Retinal pigment epithelial cell (primary cell): ENCODE results near the gene CNPY1.
"Not testable (repeated sequence)": the region's sequence is repeated elsewhere in the genome, so short reads cannot be mapped to it uniquely, and the experiment has no call there.

Experiments used
- DNase-seq: peaks from one replicate; pipeline ENCODE4 v3.0.0-alpha.2; 2010; ENCODE audit warnings: low read depth
- H3K4me3 ChIP-seq: 2 replicates; pipeline ENCODE4 v1.5.1; 2011; ENCODE audit warnings: mild to moderate bottlenecking, low read length, control low read depth, moderate library complexity
- CTCF ChIP-seq: conservative IDR thresholded peaks from 2 replicates; pipeline ENCODE4 v1.5.1; 2011; ENCODE audit warnings: low read depth, low read length, control low read depth, inconsistent platforms

Gene CNPY1

GRCh38 chr7:155526225-155526624 is 20.1 kb downstream of the CNPY1 start:
- no peak for DNase-seq
- H3K4me3 ChIP-seq = no peak overlapping the region
- no peak for TF ChIP-seq CTCF

- no peak overlapping the region for H3K4me3 ChIP-seq
- no peak for TF ChIP-seq CTCF
- no peak for DNase-seq
These were observed 22.3 kb downstream of the CNPY1 start for GRCh38 chr7:155524018-155524556.

DNA sequence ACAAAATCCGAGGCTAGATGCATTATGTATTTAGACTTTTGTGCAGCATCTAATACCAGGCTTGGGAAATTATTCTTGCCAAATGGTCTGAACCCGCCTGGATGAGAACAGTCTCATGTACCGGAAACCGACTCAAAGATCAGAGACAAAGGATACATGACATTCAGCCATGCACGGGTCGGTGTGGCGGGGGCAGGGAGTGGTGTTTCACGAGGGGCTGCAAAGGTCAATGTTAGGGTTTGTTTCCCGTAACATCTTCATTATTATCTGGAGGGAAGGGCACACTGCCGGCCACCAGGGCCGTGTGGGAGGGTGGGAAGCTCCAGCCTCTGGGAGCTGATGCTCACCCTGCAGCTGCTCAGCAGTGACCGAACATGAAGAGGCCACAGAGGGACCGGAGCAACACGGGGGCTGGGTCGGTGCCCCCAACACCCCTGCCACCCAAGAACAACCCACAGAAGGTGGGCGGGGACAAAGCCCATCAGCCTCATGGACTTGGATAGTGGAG is 23.1 kb downstream of the CNPY1 start:
- TF ChIP-seq CTCF = no peak
- DNase-seq = no peak

GRCh38 chr7:155521743-155522398 is 24.5 kb downstream of the CNPY1 start:
- TF ChIP-seq CTCF = no peak
- no peak for DNase-seq
- H3K4me3 ChIP-seq = no peak overlapping the region

More for the DNA sequence above, 23.1 kb downstream of the CNPY1 start:
- H3K4me3 ChIP-seq = no peak overlapping the region

DNA sequence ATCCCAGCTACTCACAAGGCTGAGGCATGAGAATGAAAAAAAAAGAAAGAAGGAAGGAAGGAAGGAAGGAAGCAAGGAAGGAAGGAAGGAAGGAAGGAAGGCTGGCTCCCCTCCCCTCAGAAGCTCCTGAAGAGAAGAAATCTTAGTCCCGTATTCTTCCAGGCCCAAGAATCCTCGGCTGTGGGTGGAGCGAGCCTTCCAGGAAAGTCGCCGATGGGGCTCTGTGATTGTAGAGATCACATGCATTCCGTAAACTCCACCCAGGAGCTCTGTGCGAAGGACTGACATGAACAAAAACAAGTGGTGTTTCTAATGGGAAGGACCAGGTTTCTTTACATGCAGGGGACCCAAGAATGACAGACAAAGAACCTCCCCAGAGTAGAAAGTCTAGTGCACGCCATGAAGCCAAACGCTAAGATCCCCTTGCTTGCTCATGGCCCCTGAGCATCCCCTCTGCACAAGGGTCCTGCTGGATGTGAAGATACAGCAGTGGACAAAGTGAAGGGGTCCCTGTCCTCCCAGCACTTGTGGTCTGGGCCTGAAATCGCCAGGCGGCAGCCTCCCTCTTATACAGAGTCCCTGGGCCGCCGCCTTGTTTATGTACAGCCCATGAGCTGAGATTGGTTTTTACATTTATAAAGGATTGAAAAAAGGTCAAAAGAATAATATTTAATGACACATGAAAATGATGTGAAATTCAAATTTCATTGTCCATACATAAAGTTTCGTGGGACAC is 25.2 kb downstream of the CNPY1 start:
- DNase-seq = no peak
- no peak for TF ChIP-seq CTCF
- H3K4me3 ChIP-seq = no peak overlapping the region

- no peak for TF ChIP-seq CTCF
- H3K4me3 ChIP-seq = no peak overlapping the region
- DNase-seq = no peak
These were observed 26.2 kb downstream of the CNPY1 start for GRCh38 chr7:155520114-155520513.

DNA sequence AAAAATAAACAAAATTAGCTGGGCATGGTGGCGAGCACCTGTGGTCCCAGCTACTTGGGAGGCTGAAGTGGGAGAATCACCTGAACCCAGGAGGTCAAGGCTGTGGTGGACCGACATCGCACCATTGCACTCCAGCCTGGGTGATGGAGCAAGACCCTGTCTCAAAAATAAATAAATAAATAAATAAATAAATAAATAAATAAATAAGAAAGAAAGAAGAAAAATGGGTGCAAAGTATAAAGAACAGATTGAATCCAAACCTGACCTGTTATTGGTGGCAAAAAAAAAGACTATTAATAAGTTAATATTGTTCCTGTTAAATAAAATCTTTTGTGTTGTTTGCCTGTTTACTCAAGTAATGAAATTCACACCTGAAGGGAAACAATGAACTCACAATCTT is 27.0 kb downstream of the CNPY1 start:
- not testable (repeated sequence) for H3K4me3 ChIP-seq, DNase-seq
